Thoracic aorta (tissue), 2 donors: ENCODE results near the gene TRERF1. TPM values are rescaled to one million over a fixed set of nuclear protein-coding genes. Genes with fewer than 3 reads are reported as not detected.

Experiments used
- ATAC-seq: fragments of 150-250 bp; one replicate; pipeline ENCODE4 v1.8.0; 2017; ENCODE audit warnings: low read depth; ENCODE audit not compliant: insufficient number of reproducible peaks, low FRiP score
- DNase-seq: peaks from one replicate; pipeline ENCODE4 v3.0.0-alpha.2; 2020; ENCODE audit warnings: low spot score
- H3K27ac ChIP-seq, 2 donors: fragments of 200-600 bp; sonication (generic); 1 replicate in 1 of 2; 2 replicates in 1 of 2; pipeline ENCODE4 v1.5.1; 2016; ENCODE audit warnings: mild to moderate bottlenecking in 2 of 2, moderate library complexity in 2 of 2
- H3K27me3 ChIP-seq: fragments of 200-600 bp; sonication (generic); replicated peaks from 2 replicates; pipeline ENCODE4 v1.6.0; 2016; ENCODE audit warnings: mild to moderate bottlenecking; ENCODE audit not compliant: insufficient read depth
- H3K36me3 ChIP-seq: fragments of 200-600 bp; sonication (generic); one replicate; pipeline ENCODE4 v1.5.1; 2016
- H3K4me1 ChIP-seq, 2 donors: fragments of 200-600 bp; sonication (generic); 1 replicate in 1 of 2; 2 replicates in 1 of 2; pipeline versions ENCODE4 v1.5.1 to v1.6.0; 2016; ENCODE audit warnings: low read depth in 2 of 2, mild to moderate bottlenecking in 1 of 2; ENCODE audit not compliant: control insufficient read depth in 1 of 2
- H3K4me3 ChIP-seq: fragments of 200-600 bp; sonication (generic); 2 replicates; pipeline ENCODE4 v1.5.1; 2016; ENCODE audit warnings: mild to moderate bottlenecking
- H3K9me3 ChIP-seq: fragments of 200-600 bp; sonication (generic); 2 replicates; pipeline ENCODE4 v1.5.1; 2016
- CTCF ChIP-seq: fragments of 200-600 bp; sonication (generic); IDR thresholded peaks from one replicate; pipeline ENCODE4 v1.5.1; 2019; ENCODE audit warnings: antibody characterized with exemption
- total RNA-seq, 2 donors: library from RNA; depleted of rRNA; stranded (reverse); fragments of >200 nt; gene quantifications; one replicate each; pipeline versions ENCODE4 v1.1.0 to v1.2.3, GENCODE V29; 2016

TRERF1 gene
- total RNA-seq, 2 donors from 2014 or later = 4.6 to 5.0 TPM

GRCh38 chr6:42280966-42281533 lies 170.7 kb downstream of the TRERF1 start:
- ATAC-seq (no peak), DNase-seq (no peak)
- Histone ChIP-seq H3K9me3 (no peaks in the 10 kb centered on the region), H3K4me1 (peaks cover 10 to 19% of the 10 kb centered on the region in 2 donors), H3K27me3 (no peaks in the 10 kb centered on the region), H3K27ac (no peak overlapping the region), H3K36me3 (no peaks in the 10 kb centered on the region), H3K4me3 (no peak overlapping the region)
- no peak for TF ChIP-seq CTCF

GRCh38 chr6:42279966-42280629 lies 171.6 kb downstream of the TRERF1 start:
- H3K4me3 ChIP-seq = peak overlapping the region; percentile 46
- DNase-seq (no peak), ATAC-seq (no peak)
- no peaks in the 10 kb centered on the region for H3K36me3 ChIP-seq
- H3K27ac ChIP-seq = no peak overlapping the region
- H3K4me1 ChIP-seq = peaks cover 10 to 19% of the 10 kb centered on the region in 2 donors
- H3K27me3 ChIP-seq = no peaks in the 10 kb centered on the region
- TF ChIP-seq CTCF = no peak
- H3K9me3 ChIP-seq = no peaks in the 10 kb centered on the region

GRCh38 chr6:42279144-42279781 lies 172.5 kb downstream of the TRERF1 start:
- peaks cover 10 to 19% of the 10 kb centered on the region in 2 donors for H3K4me1 ChIP-seq
- no peak for DNase-seq

GRCh38 chr6:42278131-42278853 lies 173.4 kb downstream of the TRERF1 start:
- H3K4me3 ChIP-seq = no peak overlapping the region
- no peak overlapping the region for H3K27ac ChIP-seq
- no peaks in the 10 kb centered on the region for H3K9me3 ChIP-seq
- H3K27me3 ChIP-seq = no peaks in the 10 kb centered on the region
- ATAC-seq (no peak), DNase-seq (no peak)
- H3K36me3 ChIP-seq = no peaks in the 10 kb centered on the region
- TF ChIP-seq CTCF = no peak
- H3K4me1 ChIP-seq = peaks cover 10 to 19% of the 10 kb centered on the region in 2 donors

More at GRCh38 chr6:42279144-42279781, 172.5 kb downstream of the TRERF1 start:
- Histone ChIP-seq H3K9me3 (no peaks in the 10 kb centered on the region), H3K4me3 (no peak overlapping the region), H3K27ac (no peak overlapping the region), H3K36me3 (no peaks in the 10 kb centered on the region), H3K27me3 (no peaks in the 10 kb centered on the region)
- no peak for ATAC-seq
- TF ChIP-seq CTCF = no peak
